GM21737 (cell line): ENCODE measurements around the gene MMD2.

ENCODE experiments used
- ATAC-seq: cut with Tn5 transposase; IDR thresholded peaks from one replicate; pipeline ENCODE4 v1.9.1; 2021; ENCODE audit warnings: mild to moderate bottlenecking, moderate library complexity; ENCODE audit not compliant: unreplicated experiment

MMD2 gene

DNA sequence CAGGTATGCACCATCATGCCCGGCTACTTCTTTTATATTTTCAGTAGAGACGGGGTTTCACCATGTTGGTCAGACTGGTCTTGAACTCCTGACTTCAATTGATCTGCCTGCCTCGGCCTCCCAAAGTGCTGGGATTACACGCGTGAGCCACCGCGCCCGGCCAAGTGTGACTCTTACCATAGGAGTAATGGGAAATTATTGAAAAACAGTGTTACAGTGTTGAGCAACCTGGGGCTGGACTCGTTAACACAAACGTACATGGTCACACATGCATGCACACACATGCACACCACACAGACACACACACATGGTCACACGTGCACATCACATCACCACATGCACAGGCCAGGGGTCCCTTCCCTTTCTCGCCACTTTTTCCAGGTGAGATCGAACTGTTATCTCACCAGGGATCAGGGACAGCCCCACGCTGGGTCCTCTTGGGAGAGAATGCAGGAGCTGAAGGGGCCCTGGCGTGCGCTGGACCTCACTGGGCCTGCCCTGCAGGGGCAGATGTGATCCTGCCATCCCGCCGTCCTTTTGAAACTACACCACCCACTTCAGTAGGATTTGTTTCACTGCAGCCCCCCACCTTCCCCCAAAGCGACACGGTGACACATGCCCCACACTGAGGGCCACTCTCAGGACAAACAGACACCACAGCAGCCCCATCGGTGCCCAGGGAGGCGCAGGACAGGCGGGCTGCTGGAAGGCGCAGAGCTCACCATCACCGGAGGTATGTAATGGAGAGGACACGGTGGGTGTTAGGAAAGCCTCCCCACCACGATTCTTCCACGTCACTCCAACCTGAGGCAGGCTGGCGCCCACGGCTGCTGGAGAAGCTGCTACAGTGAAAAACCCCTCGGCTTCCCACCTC, 85.7 kb downstream of the MMD2 start:
- no peak for ATAC-seq

- no peak for ATAC-seq
These were observed 86.9 kb downstream of the MMD2 start for GRCh38 chr7:4871930-4872675.

GRCh38 chr7:4871056-4871680, 87.8 kb downstream of the MMD2 start:
- no peak for ATAC-seq

GRCh38 chr7:4868493-4868892, 90.5 kb downstream of the MMD2 start:
- ATAC-seq: no peak

DNA sequence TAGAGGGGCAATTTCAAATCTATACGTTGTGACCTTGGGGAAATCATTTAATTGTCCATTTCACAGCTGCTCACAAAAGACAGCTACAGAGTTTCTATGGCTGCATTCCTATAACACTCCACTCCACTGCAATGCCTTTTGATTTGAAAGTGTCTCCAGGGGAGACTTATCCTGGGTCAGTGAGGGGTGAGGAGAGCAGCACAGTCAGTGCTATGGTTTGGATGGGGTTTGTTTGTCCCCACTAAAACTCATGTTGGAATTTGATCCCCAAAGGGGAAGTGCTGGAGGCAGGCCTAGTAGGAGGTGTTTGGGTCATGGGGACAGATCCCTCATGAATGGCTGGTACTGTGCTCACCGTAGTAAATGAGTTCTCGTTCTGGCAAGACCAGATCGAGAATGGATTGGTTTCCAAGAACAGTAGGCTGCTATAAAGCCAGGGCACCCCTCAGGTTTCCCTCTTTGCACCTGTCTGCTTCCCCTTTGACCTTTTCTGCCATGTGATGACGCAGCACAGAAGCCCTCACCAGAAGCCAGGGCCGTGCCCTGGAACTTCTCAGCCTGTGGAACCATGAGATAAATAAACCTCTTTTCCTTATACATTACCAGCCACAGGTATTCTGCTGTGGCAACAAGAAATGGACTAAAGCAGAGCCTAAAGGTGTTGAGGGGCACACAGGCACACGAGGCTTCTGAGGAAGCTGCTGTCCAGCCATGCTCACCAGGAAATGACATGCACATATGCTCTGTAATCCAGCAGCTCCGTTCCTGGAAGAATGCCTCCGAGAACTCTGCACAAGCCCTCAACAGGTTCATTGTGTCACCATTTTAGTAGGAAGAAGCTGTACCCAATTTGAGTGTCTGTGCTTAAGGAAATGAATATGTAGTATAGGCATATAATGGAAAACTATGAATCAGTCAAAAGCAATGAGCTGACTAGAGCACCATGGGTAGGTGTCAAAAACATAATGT, 92.2 kb downstream of the MMD2 start:
- no peak for ATAC-seq

- ATAC-seq: no peak
These were observed 96.8 kb downstream of the MMD2 start for GRCh38 chr7:4862156-4862555.

GRCh38 chr7:4861673-4862072, 97.3 kb downstream of the MMD2 start, which contains the start of gene PAPOLB:
Gene PAPOLB (minus strand): TSS chr7:4862030. CDS start chr7:4861810, 220 bp downstream.
- ATAC-seq: no peak

- no peak for ATAC-seq
These were observed 97.8 kb downstream of the MMD2 start for GRCh38 chr7:4861227-4861626.

DNA sequence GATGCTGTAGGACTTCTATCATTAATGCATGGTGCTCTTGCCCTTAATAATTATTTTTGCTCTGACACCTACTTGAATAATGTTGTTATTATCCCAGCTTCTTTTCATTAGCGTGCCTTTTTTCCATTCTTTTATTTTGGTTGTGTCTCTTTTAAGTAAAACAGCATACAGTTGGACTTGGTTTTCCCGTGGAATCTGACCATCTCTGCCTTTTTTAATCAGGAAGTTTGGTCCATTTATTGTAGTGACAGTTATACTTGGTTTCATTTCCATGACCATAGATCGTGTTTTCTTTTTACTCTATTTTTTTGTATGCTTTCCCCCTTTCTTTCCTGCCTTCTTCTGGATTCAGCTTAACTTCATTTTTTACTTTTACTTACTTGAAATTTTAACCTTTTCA, 101.8 kb downstream of the MMD2 start:
- no peak for ATAC-seq

DNA sequence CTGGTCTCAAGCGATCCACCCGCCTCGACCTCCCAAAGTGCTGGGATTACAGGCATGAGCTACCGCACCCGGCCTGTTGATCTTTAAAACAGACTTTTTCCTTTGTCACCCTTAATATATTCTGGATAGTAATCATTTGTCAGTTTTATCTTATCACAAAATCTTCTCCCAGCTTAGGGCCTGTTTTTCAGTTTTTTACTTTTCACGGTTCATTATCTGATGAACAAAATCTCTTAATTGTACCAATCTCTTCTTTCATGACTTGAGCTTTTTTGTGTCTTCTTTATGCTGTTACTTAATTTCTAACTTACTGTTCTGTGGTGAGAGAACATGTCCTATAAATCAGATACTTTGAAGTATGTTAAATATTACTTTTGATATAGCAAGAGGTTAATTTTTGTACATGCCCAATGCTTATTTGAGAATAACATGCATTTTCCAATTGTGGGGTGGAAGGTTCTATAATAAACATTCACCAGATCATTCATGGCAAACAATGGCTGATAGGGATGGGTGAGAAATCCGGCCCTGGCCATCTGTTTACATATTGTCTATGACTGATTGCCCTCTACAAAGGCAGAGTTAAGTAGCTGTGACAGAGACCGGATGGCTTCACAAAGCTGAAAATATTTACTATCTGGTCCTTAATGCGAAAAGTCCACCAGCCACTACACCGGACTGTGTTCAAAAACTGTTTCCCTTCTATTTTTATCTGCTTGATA, 102.5 kb downstream of the MMD2 start:
- no peak for ATAC-seq
